Activated T-cell treated with anti-CD3 and anti-CD28 coated beads, Interleukin-2, amount 50 U/mL, for 72 hours (primary cell): ENCODE results near the gene NXF3. TPM values are rescaled to one million over a fixed set of nuclear protein-coding genes. Genes with fewer than 3 reads are reported as not detected.
"Not testable (repeated sequence)": the region's sequence is repeated elsewhere in the genome, so short reads cannot be mapped to it uniquely, and the experiment has no call there.

Experiments
- ATAC-seq, 2 donors: fragments of 150-1000 bp; cut with Tn5 transposase; replicated peaks in 1 of 2; 2 replicates each; pipeline ENCODE4 v1.10.0; 2021; ENCODE audit warnings: moderate library complexity in 2 of 2, mild to moderate bottlenecking in 1 of 2
- DNase-seq, 2 donors: peaks; one replicate each; pipeline ENCODE4 v3.0.0; 2021 to 2022; ENCODE audit warnings: mixed read lengths in 1 of 2
- H3K27ac Mint-ChIP-seq: one replicate; pipeline ENCODE4 v1.8.0; 2022; ENCODE audit warnings: mild to moderate bottlenecking, moderate library complexity, mixed read lengths
- H3K27me3 Mint-ChIP-seq: one replicate; pipeline ENCODE4 v1.8.0; 2022; ENCODE audit warnings: low read depth, mixed read lengths
- H3K36me3 Mint-ChIP-seq, 2 donors: one replicate each; pipeline ENCODE4 v1.8.0; 2022; ENCODE audit warnings: mixed read lengths in 2 of 2, mild to moderate bottlenecking in 1 of 2; ENCODE audit not compliant: insufficient read depth in 2 of 2
- H3K4me1 Mint-ChIP-seq: one replicate; pipeline ENCODE4 v1.8.0; 2022; ENCODE audit warnings: low read depth, mixed read lengths
- H3K4me3 Mint-ChIP-seq, 2 donors: one replicate each; pipeline ENCODE4 v1.8.0; 2022; ENCODE audit warnings: mild to moderate bottlenecking in 2 of 2, mixed read lengths in 2 of 2, moderate library complexity in 2 of 2
- H3K9me3 Mint-ChIP-seq, 2 donors: one replicate each; pipeline ENCODE4 v1.8.0; 2022; ENCODE audit warnings: mixed read lengths in 2 of 2
- total RNA-seq, 2 donors: library from RNA; stranded (reverse); gene quantifications; one replicate each; pipeline ENCODE4 v1.2.3, GENCODE V29; 2022

Gene NXF3
- total RNA-seq, 2 donors from 2014 or later, result 0.12 TPM; not detected in 1

DNA sequence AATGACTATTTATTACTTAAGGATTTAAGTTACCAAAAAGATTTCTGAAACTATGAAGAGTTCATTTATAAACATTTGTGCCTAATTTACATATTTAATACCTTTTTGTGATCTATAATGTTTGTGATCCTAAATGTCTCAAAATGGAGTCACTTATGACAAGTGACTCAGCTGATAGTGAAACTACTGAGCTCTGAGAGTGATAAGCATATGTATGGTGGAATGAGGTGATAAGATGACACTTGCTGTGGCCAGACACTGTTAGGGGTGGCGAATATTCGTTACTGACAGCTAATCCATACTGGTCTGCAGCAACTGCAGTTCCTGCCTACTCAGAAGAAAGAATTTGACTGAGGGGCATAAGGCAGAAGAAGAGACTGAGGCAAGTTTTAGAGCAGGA lies 5.5 kb upstream of the NXF3 start:
- H3K27me3 Mint-ChIP-seq, result peaks cover 28% of the 10 kb centered on the region
- H3K36me3 Mint-ChIP-seq, result no peaks in the 10 kb centered on the region
- no peak for ATAC-seq
- H3K4me1 Mint-ChIP-seq, result no peaks in the 10 kb centered on the region
- H3K27ac Mint-ChIP-seq, result no peak overlapping the region
- no peaks in the 10 kb centered on the region for H3K9me3 Mint-ChIP-seq
- no peak overlapping the region for H3K4me3 Mint-ChIP-seq
- no peak for DNase-seq

DNA sequence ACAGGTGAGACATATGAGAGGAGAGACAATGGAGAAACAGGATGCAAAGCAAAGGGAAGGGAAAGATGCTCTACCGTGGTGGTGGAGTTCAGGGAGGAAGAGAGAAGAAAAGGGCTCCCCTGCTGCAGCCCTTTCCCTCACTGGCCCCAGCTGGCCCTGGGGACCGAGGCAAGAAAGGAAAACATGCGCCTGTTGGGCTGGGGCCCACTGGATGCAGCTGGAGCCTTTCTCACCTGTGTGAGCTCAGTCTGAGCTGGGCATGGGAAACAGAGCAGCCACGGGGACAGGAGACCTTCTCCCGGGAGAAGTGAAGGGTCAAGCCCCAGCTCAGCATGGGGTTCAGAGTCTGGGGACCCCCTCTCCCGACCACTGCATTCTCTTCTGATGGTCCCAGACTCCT lies 11.9 kb downstream of the NXF3 start:
- Mint-ChIP-seq H3K4me3 (no peak overlapping the region), H3K27me3 (peaks cover 51% of the 10 kb centered on the region), H3K36me3 (no peaks in the 10 kb centered on the region), H3K27ac (no peak overlapping the region), H3K9me3 (no peaks in the 10 kb centered on the region), H3K4me1 (no peaks in the 10 kb centered on the region)
- DNase-seq (no peak), ATAC-seq (no peak)

DNA sequence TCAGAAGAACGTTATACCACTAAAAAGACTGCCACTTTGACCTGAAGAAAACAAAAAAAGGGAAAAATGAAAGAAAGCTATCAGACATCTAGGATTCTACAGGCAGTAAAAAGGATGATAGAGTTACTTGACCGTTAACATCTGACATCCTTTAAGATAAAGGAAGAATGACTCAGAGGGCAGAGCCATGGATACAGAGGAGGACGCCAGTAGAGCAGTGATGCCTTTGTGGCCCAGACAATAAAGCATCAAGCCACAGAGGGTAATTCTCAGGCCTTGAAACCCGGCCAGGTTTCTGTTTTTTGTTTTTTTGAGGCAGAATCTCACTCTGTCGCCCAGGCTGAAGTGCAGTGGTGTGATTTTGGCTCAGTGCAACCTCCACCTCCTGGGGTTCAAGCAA lies 19.5 kb downstream of the NXF3 start:
- H3K9me3 Mint-ChIP-seq, result peaks cover 0 to 2% of the 10 kb centered on the region in 2 donors
- ATAC-seq (no peak), DNase-seq (no peak)
- H3K4me1 Mint-ChIP-seq, result no peaks in the 10 kb centered on the region
- H3K4me3 Mint-ChIP-seq, result no peak overlapping the region
- H3K36me3 Mint-ChIP-seq, result no peaks in the 10 kb centered on the region
- no peak overlapping the region for H3K27ac Mint-ChIP-seq
- peaks cover 29% of the 10 kb centered on the region for H3K27me3 Mint-ChIP-seq

DNA sequence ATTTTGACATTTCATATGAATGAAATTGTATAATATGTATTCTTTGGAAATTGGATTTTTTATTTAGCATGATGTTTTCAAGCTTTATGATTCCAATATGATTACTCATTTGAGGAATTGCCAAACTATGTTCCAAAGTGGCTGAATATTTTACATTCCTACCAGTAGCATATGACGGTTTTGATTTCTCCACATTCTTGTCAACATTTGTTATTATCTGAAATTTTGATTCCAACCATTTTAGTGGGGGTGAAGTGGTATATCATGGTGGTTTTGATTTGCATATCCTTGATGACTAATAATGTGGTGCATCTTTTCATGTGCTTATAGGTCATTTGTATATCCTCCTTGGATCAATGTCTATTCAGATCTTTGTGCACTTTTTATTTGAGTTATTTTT lies 26.3 kb downstream of the NXF3 start:
- ATAC-seq (no peak), DNase-seq (no peak)
- H3K4me3 Mint-ChIP-seq, result no peak overlapping the region
- H3K4me1 Mint-ChIP-seq, result no peaks in the 10 kb centered on the region
- peaks cover 42% of the 10 kb centered on the region for H3K27me3 Mint-ChIP-seq
- H3K9me3 Mint-ChIP-seq, result peaks cover 0 to 2% of the 10 kb centered on the region in 2 donors
- no peaks in the 10 kb centered on the region for H3K36me3 Mint-ChIP-seq
- no peak overlapping the region for H3K27ac Mint-ChIP-seq

DNA sequence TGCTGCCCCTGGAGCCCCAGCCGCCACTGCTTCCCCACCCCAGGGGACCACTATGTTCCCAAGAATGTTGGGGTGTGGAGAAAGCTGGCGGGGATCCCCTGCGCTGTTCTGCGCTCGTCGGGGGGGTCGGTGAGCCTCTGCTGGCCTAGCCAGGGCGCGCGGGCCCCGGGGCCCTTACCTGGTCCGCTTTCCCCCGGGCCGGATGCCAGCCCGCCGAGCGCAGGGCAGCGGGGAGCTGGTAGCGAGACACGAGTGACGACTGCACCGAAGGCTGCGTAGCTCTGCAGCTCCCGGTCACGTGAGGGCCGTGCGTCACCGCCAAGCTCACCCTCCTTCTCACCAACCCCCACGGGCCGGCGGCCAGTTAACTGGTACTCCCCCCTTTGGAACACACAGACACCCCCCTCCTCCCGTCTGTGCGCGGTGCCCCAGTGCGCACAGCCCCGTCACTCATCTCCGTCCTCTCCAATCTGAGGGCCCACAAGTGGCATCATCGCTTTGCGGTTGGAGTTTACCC lies 29.0 kb downstream of the NXF3 start, which contains the start of gene BEX1:
BEX1 (minus strand) TSS at position 254 of the 517 bp plus-strand sequence. CDS start 897 bp downstream, outside the sequence.
- no peaks in the 10 kb centered on the region for H3K36me3 Mint-ChIP-seq
- peak; percentile 9 to 26 for DNase-seq

DNA sequence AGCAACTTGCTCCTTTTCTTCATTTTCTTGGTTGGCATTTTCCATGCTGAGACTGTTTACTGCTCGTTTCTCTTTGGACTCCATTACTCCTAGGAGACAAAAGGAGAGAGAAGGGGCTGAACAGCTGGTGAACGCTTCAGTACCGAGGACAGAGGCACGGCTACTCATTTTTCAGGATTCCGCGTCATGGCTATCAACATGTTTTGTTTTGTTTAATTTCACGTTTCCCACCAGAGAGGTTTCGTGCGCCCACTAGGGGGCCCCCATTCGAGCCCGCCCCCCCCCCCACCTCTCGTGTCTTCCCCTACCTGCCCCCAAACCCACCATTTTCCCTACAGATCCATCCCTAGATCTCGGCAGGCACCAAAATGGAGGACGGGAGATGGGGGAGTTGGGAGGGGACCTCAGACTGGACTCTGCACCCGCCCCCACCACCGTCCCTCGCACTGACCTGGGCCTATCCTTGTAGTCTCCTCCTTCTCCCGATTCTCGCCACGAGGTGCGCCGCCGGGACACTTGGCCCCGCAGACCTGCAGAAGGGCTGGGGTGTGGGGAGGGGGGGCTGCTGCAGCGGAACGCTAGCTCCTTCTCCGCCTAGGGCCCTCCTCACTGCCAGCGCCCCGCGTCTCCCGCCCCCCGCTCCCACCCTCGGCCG lies 29.6 kb downstream of the NXF3 start:
- no peaks in the 10 kb centered on the region for H3K9me3 Mint-ChIP-seq
- no peak overlapping the region for H3K27ac Mint-ChIP-seq
- no peak for DNase-seq
- H3K4me3 Mint-ChIP-seq, result peak overlapping the region; percentile 55 to 71
- no peaks in the 10 kb centered on the region for H3K36me3 Mint-ChIP-seq
- H3K4me1 Mint-ChIP-seq, result no peaks in the 10 kb centered on the region
- H3K27me3 Mint-ChIP-seq, result peaks cover 37% of the 10 kb centered on the region
- no peak for ATAC-seq

More for the DNA sequence above, 29.0 kb downstream of the NXF3 start, which contains the start of gene BEX1:
- no peaks in the 10 kb centered on the region for H3K4me1 Mint-ChIP-seq
- H3K9me3 Mint-ChIP-seq, result no peaks in the 10 kb centered on the region
- peaks cover 33% of the 10 kb centered on the region for H3K27me3 Mint-ChIP-seq
- peak; percentile 61 to 77 for ATAC-seq
- H3K27ac Mint-ChIP-seq, result no peak within 1 kb of the TSS
- H3K4me3 Mint-ChIP-seq, result peak within 1 kb of the TSS; percentile 55 to 71

DNA sequence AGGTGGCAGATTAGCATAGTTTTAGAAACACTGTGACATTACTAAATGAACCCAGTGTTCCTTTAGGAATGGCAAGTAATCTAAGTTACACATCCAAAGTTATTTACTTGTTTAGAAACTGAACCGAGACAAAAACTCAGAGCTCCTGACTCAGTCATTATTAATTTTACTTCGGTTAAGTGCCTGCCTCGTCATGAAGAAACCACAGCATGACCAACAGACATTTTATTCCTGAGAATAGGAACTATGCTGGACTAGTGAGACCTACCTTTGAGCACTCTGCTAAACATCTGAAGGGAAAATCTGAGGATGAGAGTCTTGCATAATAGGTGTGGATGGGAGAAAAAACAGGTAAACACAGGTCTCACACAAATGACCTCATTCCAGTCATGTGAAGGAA lies 31.5 kb downstream of the NXF3 start:
- DNase-seq (no peak), ATAC-seq (no peak)
- H3K9me3 Mint-ChIP-seq, result no peaks in the 10 kb centered on the region
- no peaks in the 10 kb centered on the region for H3K36me3 Mint-ChIP-seq
- H3K27me3 Mint-ChIP-seq, result peaks cover 44% of the 10 kb centered on the region
- no peaks in the 10 kb centered on the region for H3K4me1 Mint-ChIP-seq
- H3K27ac Mint-ChIP-seq, result no peak overlapping the region
- H3K4me3 Mint-ChIP-seq, result no peak overlapping the region

DNA sequence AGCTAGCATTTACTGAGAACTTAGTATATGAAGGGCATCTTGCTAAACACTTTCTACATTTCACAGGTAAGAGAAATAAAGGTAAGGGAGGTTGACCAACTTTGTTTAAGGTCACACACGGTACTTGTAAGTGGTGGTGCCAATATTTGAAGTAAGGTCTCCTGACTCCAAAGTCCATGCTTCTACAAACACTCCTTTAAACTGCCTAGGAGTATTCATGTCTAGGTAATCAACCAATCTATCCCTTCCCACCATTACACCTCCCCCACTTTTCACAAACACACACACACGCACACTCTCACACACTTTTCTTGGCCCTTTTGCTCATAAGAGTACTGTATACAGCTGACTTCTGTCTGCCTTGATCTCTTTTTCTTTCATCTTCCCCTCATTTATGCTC lies 36.0 kb downstream of the NXF3 start:
- no peak for DNase-seq
- no peak for ATAC-seq
- no peaks in the 10 kb centered on the region for H3K36me3 Mint-ChIP-seq
- H3K4me1 Mint-ChIP-seq, result no peaks in the 10 kb centered on the region
- no peaks in the 10 kb centered on the region for H3K9me3 Mint-ChIP-seq
- H3K27ac Mint-ChIP-seq, result no peak overlapping the region
- H3K4me3 Mint-ChIP-seq, result no peak overlapping the region
- peaks cover 35% of the 10 kb centered on the region for H3K27me3 Mint-ChIP-seq

DNA sequence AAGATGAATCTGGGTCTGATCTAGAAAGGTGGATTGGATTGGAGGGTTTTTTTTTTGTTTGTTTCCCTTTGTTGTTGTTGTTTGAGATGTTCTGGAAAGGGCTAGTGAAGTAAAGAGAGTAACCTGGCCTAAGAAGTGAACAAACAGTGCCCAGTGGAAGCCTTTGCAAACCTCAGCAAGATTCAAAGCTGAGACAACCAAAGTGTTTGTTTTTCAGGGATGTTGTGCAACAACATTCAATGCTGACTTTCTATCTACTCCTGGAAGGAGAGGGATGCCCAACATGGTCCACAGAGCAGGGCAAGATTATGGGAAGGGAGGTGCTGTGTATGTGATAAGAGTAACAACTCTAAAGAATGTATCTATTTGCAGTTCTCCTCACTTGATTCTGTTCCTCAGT lies 40.3 kb downstream of the NXF3 start:
- Mint-ChIP-seq H3K27ac (no peak overlapping the region), H3K4me1 (no peaks in the 10 kb centered on the region), H3K4me3 (no peak overlapping the region), H3K27me3 (peaks cover 42% of the 10 kb centered on the region), H3K36me3 (no peaks in the 10 kb centered on the region), H3K9me3 (no peaks in the 10 kb centered on the region)
- DNase-seq (no peak), ATAC-seq (no peak)

DNA sequence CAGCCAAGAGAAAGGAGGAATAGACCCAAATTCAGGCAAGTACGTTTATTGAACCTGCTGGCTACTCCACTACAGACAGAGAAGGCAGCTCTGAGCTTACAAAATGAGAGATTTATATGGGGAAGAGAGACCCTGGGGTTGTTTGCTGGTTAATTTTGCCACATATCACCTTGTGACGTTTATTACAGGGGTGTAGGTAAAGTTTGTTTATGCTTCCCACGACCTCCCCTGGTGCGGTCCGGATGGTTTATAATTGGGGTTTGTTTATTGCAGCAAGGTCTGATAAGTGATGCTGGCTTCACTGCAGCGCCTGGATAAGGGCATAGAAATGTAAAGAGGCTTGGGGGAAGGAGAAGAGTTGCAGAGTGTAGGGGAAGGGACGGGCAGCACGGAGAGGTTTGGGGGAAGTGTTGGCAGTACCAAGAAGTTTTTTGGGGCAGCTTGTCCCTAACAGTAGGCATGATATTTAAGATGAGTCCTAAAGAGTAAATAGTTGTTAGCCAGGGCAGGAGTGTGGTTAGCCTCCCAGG lies 41.6 kb downstream of the NXF3 start:
- ATAC-seq (no peak), DNase-seq (no peak)
- Mint-ChIP-seq H3K36me3 (no peaks in the 10 kb centered on the region), H3K4me1 (no peaks in the 10 kb centered on the region), H3K27ac (no peak overlapping the region), H3K4me3 (no peak overlapping the region), H3K27me3 (peaks cover 47% of the 10 kb centered on the region), H3K9me3 (peaks cover 0 to 2% of the 10 kb centered on the region in 2 donors)

DNA sequence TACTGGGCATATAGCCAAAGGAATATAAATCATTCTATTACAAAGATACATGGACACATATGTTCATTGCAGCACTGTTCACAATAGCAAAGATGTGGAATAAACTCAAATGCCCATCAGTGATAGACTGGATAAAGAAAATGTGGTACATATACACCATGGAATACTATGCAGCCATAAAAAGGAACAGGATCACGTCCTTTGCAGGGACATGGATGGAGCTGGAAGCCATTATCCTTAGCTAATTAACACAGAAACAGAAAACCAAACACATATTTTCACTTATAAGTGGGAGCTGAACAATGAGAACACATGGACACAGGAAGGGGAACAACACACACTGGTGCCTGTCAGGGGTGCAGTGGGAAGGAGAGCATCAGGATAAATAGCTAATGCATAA lies 59.6 kb downstream of the NXF3 start:
- not testable (repeated sequence) for H3K36me3 Mint-ChIP-seq, ATAC-seq, H3K9me3 Mint-ChIP-seq, DNase-seq, H3K4me3 Mint-ChIP-seq, H3K27ac Mint-ChIP-seq, H3K27me3 Mint-ChIP-seq, H3K4me1 Mint-ChIP-seq
